Gastrocnemius medialis (tissue), 4 donors: ENCODE measurements around the gene RYK. TPM values are rescaled to one million over a fixed set of nuclear protein-coding genes. Genes with fewer than 3 reads are reported as not detected.
A peak's percentile ranks its signal among the peaks of the same experiment; 100 is the strongest.

Experiments
- ATAC-seq, 2 donors: fragments of 150-250 bp; one replicate each; pipeline ENCODE4 v1.9.1; 2016
- DNase-seq, 2 donors: peaks; one replicate each; pipeline ENCODE4 v3.0.0-alpha.2; 2019
- H3K27ac ChIP-seq, 4 donors: fragments of 200-600 bp; sonication (generic); 1 replicate in 1 of 4; 2 replicates in 3 of 4; pipeline ENCODE4 v1.5.1; 2016 to 2018; ENCODE audit warnings: mild to moderate bottlenecking in 2 of 4, moderate library complexity in 1 of 4
- H3K27me3 ChIP-seq, 3 donors: fragments of 200-600 bp; sonication (generic) in 2 of 3; 1 replicate in 1 of 3; 2 replicates in 2 of 3; pipeline versions ENCODE4 v1.5.1 to v1.6.0; 2016 to 2019; ENCODE audit warnings: mild to moderate bottlenecking in 1 of 3, moderate library complexity in 1 of 3
- H3K36me3 ChIP-seq, 2 donors: fragments of 200-600 bp; sonication (generic) in 1 of 2; one replicate each; pipeline ENCODE4 v1.5.1; 2017 to 2018
- H3K4me1 ChIP-seq, 2 donors: fragments of 200-600 bp; sonication (generic) in 1 of 2; one replicate each; pipeline ENCODE4 v1.5.1; 2016 to 2017; ENCODE audit warnings: mild to moderate bottlenecking in 2 of 2
- H3K4me3 ChIP-seq, 4 donors: fragments of 200-600 bp; sonication (generic) in 3 of 4; 1 replicate in 1 of 4; 2 replicates in 3 of 4; pipeline ENCODE4 v1.5.1; 2016 to 2019; ENCODE audit warnings: mild to moderate bottlenecking in 2 of 4
- H3K9me3 ChIP-seq, 3 donors: fragments of 200-600 bp; sonication (generic) in 2 of 3; 1 replicate in 1 of 3; 2 replicates in 2 of 3; pipeline ENCODE4 v1.5.1; 2016 to 2019
- POLR2A ChIP-seq, 2 donors: fragments of 450-650 bp; IDR thresholded peaks; one replicate each; pipeline ENCODE4 v1.6.1; 2017; ENCODE audit warnings: antibody characterized with exemption in 2 of 2, mild to moderate bottlenecking in 2 of 2, moderate library complexity in 2 of 2
- in situ Hi-C, 4 donors: fragments of 200-750 bp; cut with MboI; loops; one replicate each; pipeline versions ENCODE4 v1.15.0 to v1.8.0; 2017; ENCODE audit warnings: low sequenced_read_pairs in 4 of 4
- intact Hi-C: fragments of 100-400 bp; cut with DNase I; formaldehyde crosslinking; loops from one replicate; pipeline ENCODE4 v1.15.1; 2023; ENCODE audit warnings: low total_unique reads
- total RNA-seq, 4 donors: library from RNA; depleted of rRNA; stranded (reverse); fragments of >200 nt; gene quantifications; one replicate each; pipeline versions ENCODE4 v1.1.0 to v1.2.3, GENCODE V29; 2016
- TF ChIP-seq, protein P1 (sequence below), 5 experiments: fragments of 450-650 bp in 3 of 5; fragments of 200-600 bp in 2 of 5; sonication (generic) in 2 of 5; IDR thresholded peaks in 4 of 5; conservative IDR thresholded peaks in 1 of 5; 1 replicate in 4 of 5; 2 replicates in 1 of 5; pipeline ENCODE4 v1.5.1; 2016 to 2019; ENCODE audit warnings: antibody characterized with exemption in 5 of 5, mild to moderate bottlenecking in 3 of 5, moderate library complexity in 3 of 5

Gene RYK
- total RNA-seq, 4 donors from 2014 or later: 25.8 to 42.4 (median 35.0) TPM

DNA sequence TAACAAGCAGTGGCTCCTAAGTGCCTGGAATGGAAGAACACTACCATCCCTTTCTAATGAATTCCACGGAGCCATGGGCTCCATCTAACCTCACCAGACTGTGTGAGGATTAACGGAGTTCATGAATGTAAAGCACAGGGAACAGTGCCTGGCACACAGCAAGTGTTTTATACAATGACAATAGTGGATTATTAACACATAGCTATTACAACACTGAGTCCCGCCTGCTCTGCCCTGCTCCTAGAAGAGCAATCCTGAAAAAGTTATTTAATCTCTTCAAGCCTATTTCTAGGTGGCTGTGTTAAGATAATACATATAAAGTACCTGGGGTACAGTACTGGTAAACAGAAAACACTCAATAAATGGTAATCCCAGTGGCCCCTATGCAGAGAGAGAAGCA, 51.4 kb downstream of the RYK start:
- H3K27me3 ChIP-seq: no peaks in the 10 kb centered on the region
- peaks cover 0 to 34% of the 10 kb centered on the region in 2 donors for H3K36me3 ChIP-seq
- no peak overlapping the region for H3K4me3 ChIP-seq
- H3K9me3 ChIP-seq: no peaks in the 10 kb centered on the region
- no peak for DNase-seq
- TF ChIP-seq POLR2A (IDR thresholded peaks at IDR 0.05): no peak
- TF ChIP-seq, protein P1, sequence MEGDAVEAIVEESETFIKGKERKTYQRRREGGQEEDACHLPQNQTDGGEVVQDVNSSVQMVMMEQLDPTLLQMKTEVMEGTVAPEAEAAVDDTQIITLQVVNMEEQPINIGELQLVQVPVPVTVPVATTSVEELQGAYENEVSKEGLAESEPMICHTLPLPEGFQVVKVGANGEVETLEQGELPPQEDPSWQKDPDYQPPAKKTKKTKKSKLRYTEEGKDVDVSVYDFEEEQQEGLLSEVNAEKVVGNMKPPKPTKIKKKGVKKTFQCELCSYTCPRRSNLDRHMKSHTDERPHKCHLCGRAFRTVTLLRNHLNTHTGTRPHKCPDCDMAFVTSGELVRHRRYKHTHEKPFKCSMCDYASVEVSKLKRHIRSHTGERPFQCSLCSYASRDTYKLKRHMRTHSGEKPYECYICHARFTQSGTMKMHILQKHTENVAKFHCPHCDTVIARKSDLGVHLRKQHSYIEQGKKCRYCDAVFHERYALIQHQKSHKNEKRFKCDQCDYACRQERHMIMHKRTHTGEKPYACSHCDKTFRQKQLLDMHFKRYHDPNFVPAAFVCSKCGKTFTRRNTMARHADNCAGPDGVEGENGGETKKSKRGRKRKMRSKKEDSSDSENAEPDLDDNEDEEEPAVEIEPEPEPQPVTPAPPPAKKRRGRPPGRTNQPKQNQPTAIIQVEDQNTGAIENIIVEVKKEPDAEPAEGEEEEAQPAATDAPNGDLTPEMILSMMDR (IDR thresholded peaks at IDR 0.05 in 4 of 5, conservative IDR thresholded peaks at IDR 0.05 in 1 of 5): no peak
- no peaks in the 10 kb centered on the region for H3K4me1 ChIP-seq
- no peak for ATAC-seq
- intact Hi-C loops (no loop called here), in situ Hi-C loops (no loop called here)
- H3K27ac ChIP-seq: no peak overlapping the region

DNA sequence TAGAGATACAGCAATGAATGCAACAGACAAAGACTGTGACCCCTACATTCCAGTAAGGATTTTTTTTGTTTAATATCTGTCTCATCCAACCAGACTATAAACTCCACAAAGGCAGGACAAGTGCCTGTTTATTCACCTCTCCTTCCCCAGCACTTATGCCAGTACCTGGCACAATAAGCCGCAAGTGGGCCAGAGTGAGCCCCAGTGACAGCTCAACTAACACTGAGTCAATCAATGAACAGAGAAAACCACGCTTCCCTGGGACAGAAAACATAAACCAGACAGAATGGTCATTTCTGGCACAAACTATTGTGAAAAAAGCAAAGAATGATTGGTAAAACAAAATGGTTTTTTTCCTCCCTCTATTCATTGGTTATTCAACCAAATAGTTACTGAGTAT, 52.2 kb downstream of the RYK start:
- DNase-seq (no peak), ATAC-seq (no peak)
- Histone ChIP-seq H3K27me3 (no peaks in the 10 kb centered on the region), H3K9me3 (no peaks in the 10 kb centered on the region), H3K4me3 (no peak overlapping the region), H3K27ac (no peak overlapping the region), H3K36me3 (peaks cover 0 to 39% of the 10 kb centered on the region in 2 donors), H3K4me1 (no peaks in the 10 kb centered on the region)
- in situ Hi-C loops (no loop called here), intact Hi-C loops (no loop called here)
- no peak for TF ChIP-seq POLR2A (IDR thresholded peaks at IDR 0.05)
- TF ChIP-seq, protein P1 (IDR thresholded peaks at IDR 0.05 in 4 of 5, conservative IDR thresholded peaks at IDR 0.05 in 1 of 5): no peak

DNA sequence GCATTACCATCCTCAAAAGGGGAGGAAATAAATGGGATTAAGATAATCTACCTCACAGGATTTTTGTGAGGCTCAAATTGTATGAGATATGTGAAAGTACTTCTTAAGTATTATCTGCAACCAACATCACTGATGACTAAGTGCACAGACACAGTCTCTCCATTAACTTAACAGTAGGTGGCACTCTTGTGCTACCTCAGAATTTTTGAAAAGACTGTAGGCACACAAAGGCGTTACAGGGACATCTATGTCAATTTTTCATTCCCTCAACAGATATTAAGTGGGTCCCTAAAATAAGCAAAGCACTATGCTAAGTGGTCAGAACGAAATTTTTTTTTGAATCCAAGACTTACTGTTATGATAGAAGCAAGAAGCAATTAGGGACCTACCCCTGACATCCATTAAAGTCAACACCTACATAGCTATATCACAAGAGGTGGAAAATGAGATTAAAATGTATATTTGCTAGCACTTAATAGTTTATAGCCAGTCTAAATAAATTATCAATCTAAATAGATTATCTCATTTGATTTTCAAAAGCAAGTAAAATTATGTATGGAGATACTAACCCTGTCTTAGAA, 52.9 kb downstream of the RYK start:
- DNase-seq (no peak), ATAC-seq (peak; percentile 42 to 71)
- peaks cover 0 to 41% of the 10 kb centered on the region in 2 donors for H3K36me3 ChIP-seq
- no peaks in the 10 kb centered on the region for H3K27me3 ChIP-seq
- TF ChIP-seq POLR2A (IDR thresholded peaks at IDR 0.05): no peak
- TF ChIP-seq, protein P1 (IDR thresholded peaks at IDR 0.05 in 4 of 5, conservative IDR thresholded peaks at IDR 0.05 in 1 of 5): peak; percentile 24 to 69 (median 53)
- no peak overlapping the region for H3K27ac ChIP-seq
- no peaks in the 10 kb centered on the region for H3K4me1 ChIP-seq
- intact Hi-C loops (loop anchor here (1.0 kb wide), 1 partner anchor 181 kb away; no protein-coding TSS in a partner anchor), in situ Hi-C loops (no loop called here)
- no peak overlapping the region for H3K4me3 ChIP-seq
- no peaks in the 10 kb centered on the region for H3K9me3 ChIP-seq

DNA sequence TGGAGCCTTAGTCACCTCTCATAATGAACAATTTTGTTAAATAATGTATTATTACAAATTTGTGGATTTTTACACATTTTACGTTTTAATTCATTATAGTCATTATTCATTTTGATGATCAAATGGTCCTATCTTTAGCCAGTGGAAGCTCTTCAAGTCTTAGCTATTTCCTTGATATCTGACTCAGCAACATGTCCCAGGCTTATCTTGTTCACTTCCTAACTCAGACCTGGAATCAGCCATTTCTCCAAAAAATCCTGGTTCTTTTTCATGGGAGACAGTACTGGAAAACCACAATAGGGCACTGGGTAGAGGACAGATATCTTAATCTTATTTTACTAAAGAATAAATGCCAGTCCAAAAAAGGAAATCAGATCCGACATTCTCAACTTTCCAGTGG, 56.4 kb downstream of the RYK start:
- Histone ChIP-seq H3K27me3 (no peaks in the 10 kb centered on the region), H3K27ac (no peak overlapping the region), H3K4me3 (no peak overlapping the region), H3K9me3 (no peaks in the 10 kb centered on the region), H3K36me3 (peaks cover 0 to 23% of the 10 kb centered on the region in 2 donors), H3K4me1 (no peaks in the 10 kb centered on the region)
- DNase-seq (no peak), ATAC-seq (no peak)
- TF ChIP-seq POLR2A (IDR thresholded peaks at IDR 0.05): no peak
- TF ChIP-seq, protein P1 (IDR thresholded peaks at IDR 0.05 in 4 of 5, conservative IDR thresholded peaks at IDR 0.05 in 1 of 5): no peak
- intact Hi-C loops (no loop called here), in situ Hi-C loops (no loop called here)

DNA sequence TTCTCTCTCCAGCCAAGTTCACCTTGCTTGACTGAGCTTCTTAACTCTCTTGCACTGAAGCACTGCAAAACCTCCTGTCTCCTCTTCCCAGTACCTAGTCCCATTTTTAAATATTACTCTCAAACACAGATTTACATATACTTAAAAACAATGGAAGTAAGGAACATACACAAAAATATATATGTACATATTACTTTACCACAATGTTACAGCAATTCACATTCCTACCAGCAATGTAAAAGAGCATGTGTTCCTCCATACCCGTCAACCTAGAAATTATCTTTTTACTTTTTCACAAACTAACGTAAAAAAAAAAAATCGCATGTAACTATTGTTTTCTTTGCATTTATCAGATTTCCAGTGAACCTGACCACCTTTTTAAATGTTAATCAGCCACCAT, 60.4 kb downstream of the RYK start:
- Histone ChIP-seq H3K9me3 (no peaks in the 10 kb centered on the region), H3K4me3 (no peak overlapping the region), H3K27ac (no peak overlapping the region), H3K36me3 (peaks cover 0 to 29% of the 10 kb centered on the region in 2 donors), H3K27me3 (no peaks in the 10 kb centered on the region), H3K4me1 (no peaks in the 10 kb centered on the region)
- TF ChIP-seq, protein P1 (IDR thresholded peaks at IDR 0.05 in 4 of 5, conservative IDR thresholded peaks at IDR 0.05 in 1 of 5): no peak
- no peak for TF ChIP-seq POLR2A (IDR thresholded peaks at IDR 0.05)
- intact Hi-C loops: no loop called here
- in situ Hi-C loops: no loop called here
- DNase-seq (no peak), ATAC-seq (no peak)
